ENCODE measurements around the gene GTF2A1.

DNA sequence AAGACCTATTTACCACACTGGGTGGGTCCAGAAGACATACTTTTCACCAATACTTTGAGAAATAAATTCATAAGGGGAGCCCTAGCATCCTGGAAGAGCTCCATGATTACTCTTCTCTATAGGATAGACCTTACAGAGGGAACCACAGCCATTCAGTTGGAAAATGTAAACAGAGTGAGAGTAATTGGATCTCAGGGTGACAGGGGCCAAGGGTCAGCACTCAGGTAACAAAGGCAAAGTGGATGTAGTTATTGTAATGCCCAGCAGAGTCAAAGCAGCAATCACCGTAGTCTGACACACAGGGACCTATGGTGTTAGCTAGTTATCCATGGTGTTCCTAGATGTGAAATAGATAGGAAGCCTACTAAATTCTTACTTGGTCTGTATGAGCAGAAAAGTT lies 10.8 kb upstream of the GTF2A1 start:
- no peak for TF ChIP-seq EZH2 (IDR thresholded peaks at IDR 0.05; ENCODE audit: borderline replicate concordance, low read length)
- TF ChIP-seq, protein P1, sequence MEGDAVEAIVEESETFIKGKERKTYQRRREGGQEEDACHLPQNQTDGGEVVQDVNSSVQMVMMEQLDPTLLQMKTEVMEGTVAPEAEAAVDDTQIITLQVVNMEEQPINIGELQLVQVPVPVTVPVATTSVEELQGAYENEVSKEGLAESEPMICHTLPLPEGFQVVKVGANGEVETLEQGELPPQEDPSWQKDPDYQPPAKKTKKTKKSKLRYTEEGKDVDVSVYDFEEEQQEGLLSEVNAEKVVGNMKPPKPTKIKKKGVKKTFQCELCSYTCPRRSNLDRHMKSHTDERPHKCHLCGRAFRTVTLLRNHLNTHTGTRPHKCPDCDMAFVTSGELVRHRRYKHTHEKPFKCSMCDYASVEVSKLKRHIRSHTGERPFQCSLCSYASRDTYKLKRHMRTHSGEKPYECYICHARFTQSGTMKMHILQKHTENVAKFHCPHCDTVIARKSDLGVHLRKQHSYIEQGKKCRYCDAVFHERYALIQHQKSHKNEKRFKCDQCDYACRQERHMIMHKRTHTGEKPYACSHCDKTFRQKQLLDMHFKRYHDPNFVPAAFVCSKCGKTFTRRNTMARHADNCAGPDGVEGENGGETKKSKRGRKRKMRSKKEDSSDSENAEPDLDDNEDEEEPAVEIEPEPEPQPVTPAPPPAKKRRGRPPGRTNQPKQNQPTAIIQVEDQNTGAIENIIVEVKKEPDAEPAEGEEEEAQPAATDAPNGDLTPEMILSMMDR (conservative IDR thresholded peaks at IDR 0.05 in 1 of 2, IDR thresholded peaks at IDR 0.05 in 1 of 2; ENCODE audit: extremely low read depth in 1 of 2, insufficient read depth in 1 of 2, low read depth in 1 of 2, low read length in 2 of 2): no peak
